Measurements from ENCODE around the gene PLEKHG3.

Gene PLEKHG3

GRCh38 chr14:64792871-64793560 is 88.8 kb downstream of the PLEKHG3 start:
- DNase-seq = no peak

- DNase-seq = no peak
Measured at GRCh38 chr14:64795211-64795610, 91.0 kb downstream of the PLEKHG3 start.

GRCh38 chr14:64795921-64796320 is 91.7 kb downstream of the PLEKHG3 start:
- DNase-seq = no peak

GRCh38 chr14:64796369-64796768 is 92.1 kb downstream of the PLEKHG3 start:
- DNase-seq = no peak

- DNase-seq = no peak
Measured at GRCh38 chr14:64799555-64799954, 95.3 kb downstream of the PLEKHG3 start.

Data from activated CD4-positive, alpha-beta T cell treated with anti-CD3 and anti-CD28 coated beads, Interleukin-2, amount 50 U/mL, for 16 hours (primary cell).